B cell (primary cell): ENCODE results near the gene HS1BP3. TPM values are rescaled to one million over a fixed set of nuclear protein-coding genes. Genes with fewer than 3 reads are reported as not detected.

Experiments used
- ATAC-seq: fragments of 200-7000 bp; cut with Tn5 transposase; one replicate; pipeline ENCODE4 v1.10.0; 2021; ENCODE audit warnings: low read depth, mild to moderate bottlenecking, moderate number of reproducible peaks, moderate library complexity
- CTCF ChIA-PET: fragments of 350-600 bp; sonication (Branson Sonifier 250); formaldehyde crosslinking; loops from one replicate; lab custom pipeline; 2021; ENCODE audit warnings: antibody characterized with exemption, inconsistent platforms; lab: Charles Lee
- POLR2A ChIA-PET: fragments of 350-600 bp; sonication (Branson Sonifier 250); formaldehyde crosslinking; loops from one replicate; lab custom pipeline; 2021; ENCODE audit warnings: antibody characterized with exemption; lab: Charles Lee
- DNase-seq: peaks from one replicate; pipeline ENCODE4 v3.0.0; 2013
- H2AFZ ChIP-seq: 2 replicates; pipeline ENCODE4 v1.6.1; 2012; ENCODE audit warnings: mild to moderate bottlenecking, low read depth, low read length; ENCODE audit not compliant: insufficient read depth, poor library complexity, severe bottlenecking
- H3K27ac ChIP-seq, 2 donors: 1 replicate in 1 of 2; 2 replicates in 1 of 2; pipeline ENCODE4 v1.5.1; 2012 to 2013; ENCODE audit warnings: low read length in 2 of 2, mild to moderate bottlenecking in 2 of 2, moderate library complexity in 1 of 2
- H3K27me3 ChIP-seq, 4 experiments: fragments of 200-600 bp in 1 of 4; sonication (generic) in 1 of 4; replicated peaks in 1 of 4; 1 replicate in 2 of 4; 2 replicates in 2 of 4; pipeline versions ENCODE4 v1.6.1 to v1.7.0; 2013 to 2016; ENCODE audit warnings: low read length in 3 of 4, mild to moderate bottlenecking in 2 of 4, mixed read lengths in 1 of 4, moderate library complexity in 1 of 4; ENCODE audit not compliant: insufficient read depth in 4 of 4, control insufficient read depth in 3 of 4; ENCODE audit errors: control extremely low read depth in 1 of 4
- H3K36me3 ChIP-seq, 2 experiments: replicated peaks in 1 of 2; 1 replicate in 1 of 2; 2 replicates in 1 of 2; pipeline versions ENCODE4 v1.6.1 to v1.7.1; 2013; ENCODE audit warnings: low read length in 1 of 2; ENCODE audit not compliant: insufficient read depth in 2 of 2, control insufficient read depth in 1 of 2; ENCODE audit errors: control extremely low read depth in 1 of 2, extremely low read depth in 1 of 2
- H3K4me1 ChIP-seq, 2 donors: fragments of 200-600 bp in 1 of 2; sonication (generic) in 1 of 2; 1 replicate in 1 of 2; 2 replicates in 1 of 2; pipeline versions ENCODE4 v1.5.1 to v1.6.1; 2013 to 2017; ENCODE audit warnings: low read length in 2 of 2; ENCODE audit not compliant: control insufficient read depth in 2 of 2, insufficient read depth in 2 of 2
- H3K4me2 ChIP-seq: replicated peaks from 2 replicates; pipeline ENCODE3; 2012; ENCODE audit warnings: mild to moderate bottlenecking, low read depth, low read length; ENCODE audit not compliant: poor library complexity, severe bottlenecking
- H3K4me3 ChIP-seq, 5 experiments: fragments of 200-600 bp in 1 of 5; sonication (generic) in 1 of 5; 1 replicate in 3 of 5; 2 replicates in 2 of 5; pipeline versions ENCODE4 v1.5.1 to v1.7.0; 2011 to 2016; ENCODE audit warnings: low read length in 4 of 5, mild to moderate bottlenecking in 4 of 5, low read depth in 2 of 5, control low read depth in 1 of 5, moderate library complexity in 1 of 5; ENCODE audit not compliant: insufficient read depth in 1 of 5; ENCODE audit errors: control extremely low read depth in 1 of 5, extremely low read depth in 1 of 5
- H3K79me2 ChIP-seq: fragments of 200-600 bp; sonication (generic); one replicate; pipeline ENCODE4 v1.6.0; 2016; ENCODE audit warnings: low read length; ENCODE audit not compliant: control insufficient read depth, insufficient read depth
- H3K9ac ChIP-seq: fragments of 200-600 bp; sonication (generic); 2 replicates; pipeline ENCODE4 v1.6.1; 2017; ENCODE audit warnings: mild to moderate bottlenecking, low read length, moderate library complexity
- H3K9me3 ChIP-seq, 3 donors: one replicate each; pipeline versions ENCODE4 v1.6.1 to v1.7.1; 2013; ENCODE audit warnings: low read length in 2 of 3; ENCODE audit not compliant: control insufficient read depth in 2 of 3, insufficient read depth in 1 of 3; ENCODE audit errors: control extremely low read depth in 1 of 3
- H4K20me1 ChIP-seq: 2 replicates; pipeline ENCODE4 v1.6.0; 2012; ENCODE audit warnings: mild to moderate bottlenecking, low read length; ENCODE audit not compliant: insufficient read depth, control insufficient read depth, poor library complexity, severe bottlenecking
- H3K27ac Mint-ChIP-seq: one replicate; pipeline ENCODE4 v1.8.0; 2021; ENCODE audit warnings: mixed read lengths
- H3K27me3 Mint-ChIP-seq: one replicate; pipeline ENCODE4 v1.8.0; 2021; ENCODE audit warnings: mixed read lengths
- H3K4me1 Mint-ChIP-seq: one replicate; pipeline ENCODE4 v1.8.0; 2021; ENCODE audit warnings: mixed read lengths
- H3K4me3 Mint-ChIP-seq: one replicate; pipeline ENCODE4 v1.8.0; 2021; ENCODE audit warnings: mixed read lengths
- H3K9me3 Mint-ChIP-seq: one replicate; pipeline ENCODE4 v1.8.0; 2022; ENCODE audit warnings: mixed read lengths; ENCODE audit not compliant: insufficient read depth
- CTCF ChIP-seq: fragments of 200-600 bp; IDR thresholded peaks from one replicate; pipeline ENCODE4 v1.8.0; 2022; ENCODE audit warnings: antibody characterized with exemption, mild to moderate bottlenecking
- EZH2 ChIP-seq: IDR thresholded peaks from 2 replicates; pipeline ENCODE4 v1.6.1; 2012; ENCODE audit warnings: borderline replicate concordance, low read depth, mild to moderate bottlenecking, moderate library complexity, low read length; ENCODE audit not compliant: insufficient read depth, poor library complexity, severe bottlenecking
- WGBS: methylation state at CpG from one replicate; pipeline ENCODE4 v1.1.5; 2013; ENCODE audit warnings: missing lambda C conversion rate; ENCODE audit not compliant: insufficient coverage; 5-methylcytosine and 5-hydroxymethylcytosine counted together
- intact Hi-C: fragments of 100-400 bp; cut with micrococcal nuclease; formaldehyde crosslinking; loops from one replicate; pipeline ENCODE4 v1.10.0; 2022
- polyA plus RNA-seq: library from polyadenylated mRNA; depleted of rRNA; stranded (reverse); fragments of >200 nt; gene quantifications from 2 replicates; pipeline ENCODE4 v1.2.3, GENCODE V29; 2012
- total RNA-seq, 2 donors: library from RNA; stranded (reverse); fragments of 120-200 nt in 1 of 2; gene quantifications; 1 replicate in 1 of 2; 2 replicates in 1 of 2; pipeline versions ENCODE4 v1.2.3 to v1.2.4, GENCODE V29; 2013 to 2022

Gene HS1BP3
- total and polyA plus RNA-seq, 2 donors (not counting 1 experiment from before 2014, with no cell fraction given), result 27.8 to 28.7 TPM

GRCh38 chr2:20643060-20643459 lies 7.8 kb downstream of the HS1BP3 start:
- WGBS, result 100% methylated on average over 4 of the region's 7 CpGs
- H3K4me1 Mint-ChIP-seq, result peaks cover 19% of the 10 kb centered on the region
- Histone ChIP-seq H3K9me3 (peaks cover 0 to 2% (median 0%) of the 10 kb centered on the region in 3 donors), H3K4me3 (no peak overlapping the region), H3K27me3 (no peaks in the 10 kb centered on the region), H3K4me1 (peaks cover 11 to 21% of the 10 kb centered on the region in 2 donors), H3K36me3 (peaks cover 0 to 62% of the 10 kb centered on the region in 2 experiments), H2AFZ (no peak overlapping the region), H3K79me2 (peaks cover 28% of the 10 kb centered on the region), H4K20me1 (peaks cover 18% of the 10 kb centered on the region), H3K9ac (no peak overlapping the region), H3K4me2 (no peak overlapping the region), H3K27ac (no peak overlapping the region)
- H3K27ac Mint-ChIP-seq, result no peak overlapping the region
- CTCF ChIA-PET, result interaction anchor here (0.7 to 6.9 kb wide), 39 partner anchors 8 to 320 kb away, joined by 3 to 128 read pairs (median 4); partner anchors contain the start of genes HS1BP3 and RHOB
- ATAC-seq (no peak), DNase-seq (no peak)
- TF ChIP-seq EZH2 (no peak), CTCF (no peak)
- H3K27me3 Mint-ChIP-seq, result no peaks in the 10 kb centered on the region
- H3K4me3 Mint-ChIP-seq, result no peak overlapping the region
- intact Hi-C loops, result loop anchor here (5.0 kb wide), 1 partner anchor 401 kb away; no protein-coding TSS in a partner anchor
- H3K9me3 Mint-ChIP-seq, result no peaks in the 10 kb centered on the region
- POLR2A ChIA-PET, result interaction anchor here (1.2 to 2.1 kb wide), 3 partner anchors 196 to 231 kb away, joined by 3 to 9 read pairs (median 7); partner anchors contain the start of gene RHOB
